ENCODE data around the gene CPED1.

- TF ChIP-seq CREB1 (CRISPR knock-in tag; IDR thresholded peaks at IDR 0.05) (no peak), MYBL2 (CRISPR knock-in tag; IDR thresholded peaks at IDR 0.05) (no peak), JUN (CRISPR knock-in tag; IDR thresholded peaks at IDR 0.05) (no peak)
- TF ChIP-seq, protein P1, sequence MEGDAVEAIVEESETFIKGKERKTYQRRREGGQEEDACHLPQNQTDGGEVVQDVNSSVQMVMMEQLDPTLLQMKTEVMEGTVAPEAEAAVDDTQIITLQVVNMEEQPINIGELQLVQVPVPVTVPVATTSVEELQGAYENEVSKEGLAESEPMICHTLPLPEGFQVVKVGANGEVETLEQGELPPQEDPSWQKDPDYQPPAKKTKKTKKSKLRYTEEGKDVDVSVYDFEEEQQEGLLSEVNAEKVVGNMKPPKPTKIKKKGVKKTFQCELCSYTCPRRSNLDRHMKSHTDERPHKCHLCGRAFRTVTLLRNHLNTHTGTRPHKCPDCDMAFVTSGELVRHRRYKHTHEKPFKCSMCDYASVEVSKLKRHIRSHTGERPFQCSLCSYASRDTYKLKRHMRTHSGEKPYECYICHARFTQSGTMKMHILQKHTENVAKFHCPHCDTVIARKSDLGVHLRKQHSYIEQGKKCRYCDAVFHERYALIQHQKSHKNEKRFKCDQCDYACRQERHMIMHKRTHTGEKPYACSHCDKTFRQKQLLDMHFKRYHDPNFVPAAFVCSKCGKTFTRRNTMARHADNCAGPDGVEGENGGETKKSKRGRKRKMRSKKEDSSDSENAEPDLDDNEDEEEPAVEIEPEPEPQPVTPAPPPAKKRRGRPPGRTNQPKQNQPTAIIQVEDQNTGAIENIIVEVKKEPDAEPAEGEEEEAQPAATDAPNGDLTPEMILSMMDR (IDR thresholded peaks at IDR 0.05), result no peak
Observed at GRCh38 chr7:121341933-121342332, 353.4 kb downstream of the CPED1 start.

All from WTC11 (cell line).